Measurements from ENCODE around the gene DDIT4. TPM values are rescaled to one million over a fixed set of nuclear protein-coding genes. Genes with fewer than 3 reads are reported as not detected.

DDIT4 gene
- total and polyA plus RNA-seq, 9 of the 15 experiments (the other 6 are each of a cell fraction or from before 2014, with no cell fraction given), result 8.2 to 675 (median 159) TPM

- no peak for TF ChIP-seq CBFA2T3 (IDR thresholded peaks at IDR 0.05)
- 0 out of 4 replicates have a peak, but pooled peaks of 1 of the 2 experiments have one; percentile 25 for TF ChIP-seq FOXK2 (conservative IDR thresholded peaks at IDR 0.05 in 1 of 2, IDR thresholded peaks at IDR 0.05 in 1 of 2; ENCODE audit: low read depth in 2 of 2)
- no peak for TF ChIP-seq SNIP1 (IDR thresholded peaks at IDR 0.05; ENCODE audit: low read depth)
- peak; percentile 28 for TF ChIP-seq NFRKB (IDR thresholded peaks at IDR 0.05; ENCODE audit: low read depth)
- TF ChIP-seq E2F6 (IDR thresholded peaks at IDR 0.05; ENCODE audit: borderline replicate concordance in 1 of 2, extremely low read depth in 1 of 2, insufficient read depth in 1 of 2, insufficient read length in 1 of 2, low read depth in 1 of 2, low read length in 1 of 2, poor library complexity in 1 of 2, severe bottlenecking in 1 of 2), result peak in 1 of 2 experiments; percentile 11
- peak; percentile 47; the same call in 1 of the 2 replicates for TF ChIP-seq ZNF668 (CRISPR knock-in tag; IDR thresholded peaks at IDR 0.05)
- TF ChIP-seq BRF1 (IDR thresholded peaks at IDR 0.05; ENCODE audit: borderline replicate concordance, extremely low read depth, insufficient read length), result no peak
- no peak for TF ChIP-seq MIER1 (IDR thresholded peaks at IDR 0.05; ENCODE audit: low read depth)
- peak; percentile 77 for TF ChIP-seq SMARCA5 (IDR thresholded peaks at IDR 0.05)
- TF ChIP-seq CBFA2T2 (conservative IDR thresholded peaks at IDR 0.05), result no peak
- no peak for TF ChIP-seq THRA (IDR thresholded peaks at IDR 0.05)
- TF ChIP-seq SRSF7 (optimal IDR thresholded peaks at IDR 0.05; ENCODE audit: low read depth, low read length), result no peak
- peak; percentile 57 for TF ChIP-seq ZNF311 (CRISPR knock-in tag; IDR thresholded peaks at IDR 0.05)
- TF ChIP-seq ZNF239 (CRISPR knock-in tag; IDR thresholded peaks at IDR 0.05), result peak; percentile 36
- no peak for TF ChIP-seq ZBTB49 (CRISPR knock-in tag; IDR thresholded peaks at IDR 0.05; ENCODE audit: borderline replicate concordance)
- no peak for TF ChIP-seq TSC22D4 (tag; IDR thresholded peaks at IDR 0.05)
- TF ChIP-seq KAT7 (CRISPR knock-in tag; IDR thresholded peaks at IDR 0.05; ENCODE audit: borderline replicate concordance), result no peak
- 0 out of 2 replicates have a peak, but pooled peaks have one; percentile 6 for TF ChIP-seq ZNF444 (CRISPR knock-in tag; IDR thresholded peaks at IDR 0.05)
- TF ChIP-seq CBX8 (IDR thresholded peaks at IDR 0.05; ENCODE audit: borderline replicate concordance, extremely low read depth, low read depth, low read length, poor library complexity, severe bottlenecking), result no peak
- no peak for TF ChIP-seq ELK1 (CRISPR knock-in tag; IDR thresholded peaks at IDR 0.05)
Measured at GRCh38 chr10:72309290-72310240, 35.8 kb downstream of the DDIT4 start (continued).
